NCI-H2171 treated with DMSO at 0.1 percent for 48 hours (cell line): Measurements from ENCODE around the gene CXCL17.

Source experiments
- DNase-seq: peaks from one replicate; lab custom pipeline; 2025; lab: John Stamatoyannopoulos, UW

CXCL17 gene

GRCh38 chr19:42397263-42398166, 45.2 kb downstream of the CXCL17 start:
- no peak for DNase-seq

- peak; percentile 96 for DNase-seq
These were observed 46.1 kb downstream of the CXCL17 start for GRCh38 chr19:42396381-42397262.

DNA sequence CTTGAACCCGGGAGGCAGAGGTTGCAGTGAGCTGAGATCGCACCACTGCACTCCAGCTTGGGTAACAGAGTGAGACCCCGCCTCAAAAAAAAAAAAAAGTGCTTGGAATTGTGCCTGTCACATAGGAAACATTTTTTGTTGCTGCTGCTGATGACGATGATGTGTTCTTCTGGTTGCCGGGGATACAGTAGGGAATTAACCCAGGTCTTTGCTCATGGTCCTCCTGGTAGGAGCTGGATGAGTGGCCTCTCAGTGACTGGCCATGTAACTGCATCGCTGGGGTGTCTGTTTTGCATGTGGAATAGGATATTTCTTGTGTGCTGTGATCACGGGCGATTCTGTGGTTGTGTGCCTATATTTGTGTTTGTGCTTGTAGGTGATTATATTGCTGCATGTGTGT, 48.0 kb downstream of the CXCL17 start:
- DNase-seq, result no peak

DNA sequence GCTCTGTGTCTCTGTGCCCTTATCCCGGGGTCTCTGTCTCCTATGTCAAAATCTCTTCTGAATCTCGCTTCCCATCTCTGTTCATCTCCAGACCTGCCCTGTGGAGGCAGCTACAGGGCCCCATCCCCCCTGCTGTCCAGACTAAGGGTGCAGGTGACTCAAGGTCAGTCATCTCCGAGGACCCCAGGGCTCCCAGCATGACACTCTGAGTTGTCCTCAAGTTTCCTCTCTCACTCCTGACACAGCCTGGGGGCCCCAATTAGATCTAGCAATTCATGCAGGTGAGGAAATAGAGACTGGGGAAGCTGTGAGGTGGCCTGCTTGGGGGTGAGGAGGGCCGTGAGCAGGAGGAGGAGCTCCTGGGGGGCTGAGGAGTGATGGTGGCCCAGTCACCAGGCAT, 50.6 kb downstream of the CXCL17 start:
- DNase-seq, result no peak

GRCh38 chr19:42389899-42390298, 52.8 kb downstream of the CXCL17 start, which contains the start of gene CNFN:
Gene CNFN (minus strand): TSS chr19:42390297. CDS start chr19:42389037, 1,260 bp downstream.
- no peak for DNase-seq

- no peak for DNase-seq
These were observed 53.8 kb downstream of the CXCL17 start for GRCh38 chr19:42388851-42389489.

GRCh38 chr19:42386974-42387707, 55.6 kb downstream of the CXCL17 start:
- peak; percentile 85 for DNase-seq

- DNase-seq, result no peak
These were observed 62.6 kb downstream of the CXCL17 start for GRCh38 chr19:42380155-42380554.
